GM18907 (cell line): ENCODE measurements around the gene ETV7.
"Not testable (repeated sequence)": the region's sequence is repeated elsewhere in the genome, so short reads cannot be mapped to it uniquely, and the experiment has no call there.

Experiments
- ATAC-seq: cut with Tn5 transposase; IDR thresholded peaks from one replicate; pipeline ENCODE4 v1.9.1; 2021; ENCODE audit warnings: mild to moderate bottlenecking, moderate library complexity; ENCODE audit not compliant: unreplicated experiment

The ETV7 gene

DNA sequence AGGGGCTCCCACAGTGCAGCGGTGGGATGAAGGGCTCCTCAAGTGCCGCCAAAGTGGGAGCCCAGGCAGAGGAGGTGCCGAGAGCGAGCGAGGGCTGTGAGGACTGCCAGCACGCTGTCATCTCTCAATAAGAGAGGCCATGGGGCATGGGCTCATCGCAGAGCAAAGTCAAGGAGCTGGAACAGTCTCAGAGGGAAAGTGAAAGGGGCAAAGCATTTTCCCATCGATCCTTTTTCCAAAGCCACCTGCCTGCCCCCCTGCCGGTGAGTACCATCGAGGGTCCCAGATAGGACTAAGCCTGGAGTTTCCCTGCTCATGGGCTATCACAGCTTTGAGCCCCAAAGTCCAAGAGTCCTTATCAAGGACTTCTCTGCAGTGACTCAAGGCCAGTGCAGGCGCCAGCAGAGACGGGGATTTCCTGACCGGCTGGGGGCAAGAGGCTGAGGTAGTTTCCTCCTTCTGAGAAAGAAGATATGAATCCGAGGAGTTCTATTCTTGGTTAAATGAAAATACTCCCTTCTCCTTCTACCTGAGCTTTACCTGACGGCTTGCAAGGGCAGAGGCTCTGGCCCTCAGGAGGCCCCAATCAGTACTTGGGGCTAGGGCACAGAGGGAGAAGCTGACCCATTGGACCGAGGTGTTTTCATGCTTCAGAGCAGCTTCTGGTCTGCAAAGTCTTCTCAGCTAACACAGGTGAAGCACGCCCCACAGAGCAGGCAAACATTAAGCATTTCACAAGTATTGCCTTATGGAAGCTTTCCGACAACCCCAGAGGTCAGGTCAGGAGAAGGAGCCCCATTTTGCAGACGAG, 22.6 kb downstream of the ETV7 start:
- ATAC-seq, result peak; percentile 59

DNA sequence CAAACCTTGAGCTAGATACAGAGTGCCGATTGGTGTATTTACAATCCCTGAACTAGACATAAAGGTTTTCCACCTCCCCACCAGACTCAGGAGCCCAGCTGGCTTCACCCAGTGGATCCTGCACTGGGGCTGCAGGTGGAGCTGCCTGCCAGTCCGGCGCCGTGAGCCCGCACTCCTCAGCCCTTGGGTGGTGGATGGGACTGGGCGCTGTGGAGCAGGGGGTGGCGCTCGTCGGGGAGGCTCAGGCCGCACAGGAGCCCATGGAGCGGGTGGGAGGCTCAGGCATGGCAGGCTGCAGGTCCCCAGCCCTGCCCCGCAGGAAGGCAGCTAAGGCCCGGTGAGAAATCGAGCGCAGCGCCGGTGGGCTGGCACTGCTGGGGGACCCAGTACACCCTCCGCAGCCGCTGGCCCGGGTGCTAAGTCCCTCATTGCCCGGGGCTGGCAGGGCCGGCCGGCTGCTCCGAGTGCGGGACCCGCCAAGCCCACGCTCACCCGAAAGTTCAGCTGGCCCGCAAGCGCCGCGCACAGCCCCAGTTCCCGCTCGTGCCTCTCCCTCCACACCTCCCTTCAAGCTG, 23.3 kb downstream of the ETV7 start:
- not testable (repeated sequence) for ATAC-seq

DNA sequence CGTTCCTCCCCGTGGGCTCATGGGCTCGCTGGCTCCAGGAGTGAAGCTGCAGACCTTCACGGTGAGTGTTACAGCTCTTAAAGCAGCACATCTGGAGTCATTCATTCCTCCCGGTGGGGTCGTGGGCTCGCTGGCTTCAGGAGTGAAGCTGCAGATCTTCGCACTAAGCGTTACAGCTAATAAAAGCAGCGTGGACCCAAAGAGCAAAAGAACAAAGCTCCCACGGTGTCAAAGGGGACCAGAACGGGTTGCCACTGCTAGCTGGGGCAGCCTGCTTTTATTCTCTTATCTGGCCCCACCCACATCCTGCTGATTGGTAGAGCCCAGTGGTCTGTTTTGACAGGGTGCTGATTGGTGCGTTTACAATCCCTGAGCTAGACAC, 24.1 kb downstream of the ETV7 start:
- ATAC-seq, result not testable (repeated sequence)

DNA sequence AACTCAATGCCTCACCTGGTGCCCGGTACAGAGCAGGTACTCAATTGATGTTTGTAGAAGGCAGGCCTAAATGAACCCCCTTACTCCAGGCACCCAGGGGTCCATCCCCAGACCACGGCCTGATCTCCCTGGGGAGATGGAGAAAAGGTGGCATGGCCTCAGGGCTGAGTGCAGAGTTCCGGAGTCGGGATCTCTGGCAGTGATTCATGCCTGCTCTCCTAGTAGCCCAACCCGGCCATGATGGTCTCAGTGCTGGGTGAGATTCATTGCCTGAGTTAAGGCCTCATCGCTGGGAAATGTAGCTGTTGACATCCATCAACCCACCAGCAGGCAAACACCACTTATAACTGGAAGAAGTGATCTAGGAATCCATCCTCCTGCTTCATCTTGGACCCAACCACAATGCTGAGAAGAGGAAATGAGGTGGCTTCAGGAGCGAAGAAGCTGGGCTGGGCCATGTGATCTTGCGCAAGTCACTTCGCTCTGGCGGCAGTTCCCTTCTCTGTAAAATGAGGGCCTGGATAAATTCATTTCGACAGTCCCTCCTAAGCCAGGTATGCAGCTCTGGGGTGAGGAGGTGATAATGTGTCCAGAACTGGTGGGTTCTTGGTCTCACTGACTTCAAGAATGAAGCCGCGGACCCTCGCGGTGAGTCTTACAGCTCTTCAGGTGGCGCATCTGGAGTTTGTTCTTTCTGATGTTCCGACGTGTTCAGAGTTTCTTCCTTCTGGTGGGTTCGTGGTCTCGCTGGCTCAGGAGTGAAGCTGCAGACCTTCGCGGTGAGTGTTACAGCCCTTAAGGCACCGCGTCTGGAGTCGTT, 24.7 kb downstream of the ETV7 start:
- ATAC-seq, result no peak

DNA sequence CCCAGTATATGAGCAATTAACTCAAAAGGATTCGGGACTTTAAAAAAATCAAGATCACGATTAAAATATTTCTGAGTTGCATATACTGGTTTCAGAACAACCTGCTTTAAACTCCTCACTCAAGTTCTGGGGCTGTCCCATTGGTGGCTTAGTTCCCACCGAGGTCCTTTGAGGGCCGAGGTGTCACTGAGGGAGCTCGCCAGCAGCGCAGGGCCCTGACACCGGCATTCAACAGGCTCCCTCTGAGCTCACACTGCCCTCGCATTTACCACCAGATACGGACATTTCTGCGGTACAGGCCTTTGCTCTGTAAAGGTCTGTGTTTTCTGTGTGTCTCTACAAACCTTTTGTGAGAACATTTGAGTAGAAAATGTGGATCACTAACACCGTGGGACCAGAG, 26.4 kb downstream of the ETV7 start:
- no peak for ATAC-seq

DNA sequence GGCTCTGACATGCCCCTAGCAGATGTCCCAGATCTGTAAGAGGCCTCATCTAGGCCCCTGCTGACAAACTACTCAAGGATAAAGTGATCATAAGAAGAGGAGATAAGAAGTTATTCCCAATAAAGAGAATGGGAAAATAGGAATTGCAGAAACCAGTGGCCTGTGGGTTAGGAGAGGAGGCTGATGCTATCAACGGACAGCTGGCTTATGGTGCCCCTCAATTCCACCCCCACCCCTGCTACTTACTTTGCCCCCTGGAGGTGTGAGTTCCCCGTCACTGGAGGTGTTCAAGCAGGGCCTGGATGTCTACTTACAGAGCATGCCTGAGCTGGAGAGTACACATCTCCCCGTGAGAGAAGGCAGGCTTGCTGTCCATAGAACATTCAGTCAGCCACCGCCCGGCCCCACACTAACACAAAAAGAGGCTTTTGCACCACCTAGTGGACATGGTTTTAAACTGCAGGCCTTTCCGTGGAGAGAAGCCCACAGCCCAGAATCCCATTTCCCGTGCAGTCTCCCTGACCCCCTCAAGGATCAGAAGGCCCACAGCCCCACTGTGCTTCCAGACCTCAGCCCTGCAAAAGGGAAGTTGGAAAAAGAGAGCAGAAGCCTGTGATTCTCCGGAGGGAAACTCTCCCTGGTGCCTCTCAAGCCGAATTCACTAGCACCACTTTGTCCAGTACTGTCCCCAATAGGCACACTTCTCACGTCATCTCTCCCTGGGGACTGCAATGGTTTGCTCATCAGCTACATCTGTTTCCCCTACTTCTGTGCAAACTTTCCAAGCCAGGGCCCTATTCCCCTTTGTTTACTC, 27.0 kb downstream of the ETV7 start:
- peak; percentile 55 for ATAC-seq

DNA sequence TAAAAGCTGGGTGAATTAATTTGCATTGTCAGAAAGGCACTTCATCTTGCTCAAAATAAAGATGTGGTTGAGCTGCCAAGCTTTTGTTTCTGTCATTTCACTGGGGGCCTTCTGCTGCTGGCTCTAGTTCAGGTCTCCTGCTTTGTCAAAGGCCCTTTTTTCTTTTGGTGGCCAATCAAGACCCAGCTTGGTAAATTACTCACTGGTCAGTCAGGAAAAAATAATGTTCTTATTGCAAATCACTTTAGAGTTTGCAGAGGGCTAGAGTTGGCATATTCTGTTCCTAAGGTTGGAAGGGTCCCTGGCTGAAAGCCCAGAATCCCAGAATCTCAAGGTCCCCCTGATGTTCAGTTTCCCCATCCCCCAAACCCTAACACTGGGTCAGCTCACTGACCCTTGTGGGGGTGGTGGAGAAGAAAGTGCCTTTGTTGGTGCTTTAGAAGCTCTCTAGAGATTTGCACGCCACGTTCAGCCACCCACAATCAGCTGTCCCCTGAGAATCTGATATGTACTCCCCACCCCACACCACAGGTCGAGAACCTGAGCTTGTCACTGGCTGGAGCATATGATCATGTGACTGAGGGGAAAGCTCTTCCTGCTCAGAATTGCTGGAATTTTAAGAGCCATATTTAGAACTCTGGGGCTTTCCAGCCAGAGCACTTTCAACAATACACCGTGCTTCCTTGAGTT, 29.1 kb downstream of the ETV7 start:
- peak; percentile 45 for ATAC-seq

DNA sequence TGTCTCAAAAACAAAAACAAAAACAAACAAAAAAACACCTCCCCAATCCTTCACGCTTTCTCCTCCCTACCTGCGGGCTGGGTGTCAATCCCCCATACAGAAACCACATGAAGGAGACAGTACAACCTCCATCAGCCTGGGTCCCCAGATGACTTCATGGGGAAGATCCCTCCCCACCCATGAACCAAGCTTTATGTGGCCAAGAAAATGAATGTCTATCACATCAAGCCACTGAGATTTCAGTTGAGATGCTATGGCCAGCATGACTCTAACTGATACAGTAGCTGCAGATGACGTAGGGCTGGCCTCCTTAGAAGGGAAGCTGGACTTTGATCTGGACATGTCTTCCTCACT, 29.6 kb downstream of the ETV7 start:
- ATAC-seq, result no peak

DNA sequence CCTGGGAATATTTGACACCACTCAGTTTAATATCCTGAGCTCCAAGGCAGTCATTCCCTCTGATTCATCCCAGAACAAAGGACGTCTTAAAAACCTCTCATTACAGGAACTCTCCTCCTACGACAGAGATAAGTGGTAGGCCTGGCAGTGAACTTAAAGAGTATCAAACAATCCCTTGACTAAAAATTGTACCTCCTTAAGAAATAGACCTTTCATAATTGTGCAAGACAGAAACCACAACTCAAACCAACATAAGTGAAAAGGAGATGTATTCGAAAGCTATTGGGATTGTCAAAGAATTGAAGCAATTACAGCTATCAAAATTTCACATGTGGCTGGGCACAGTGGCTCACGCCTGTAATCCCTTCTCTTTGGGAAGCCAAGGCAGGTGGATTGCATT, 31.6 kb downstream of the ETV7 start:
- ATAC-seq, result no peak

DNA sequence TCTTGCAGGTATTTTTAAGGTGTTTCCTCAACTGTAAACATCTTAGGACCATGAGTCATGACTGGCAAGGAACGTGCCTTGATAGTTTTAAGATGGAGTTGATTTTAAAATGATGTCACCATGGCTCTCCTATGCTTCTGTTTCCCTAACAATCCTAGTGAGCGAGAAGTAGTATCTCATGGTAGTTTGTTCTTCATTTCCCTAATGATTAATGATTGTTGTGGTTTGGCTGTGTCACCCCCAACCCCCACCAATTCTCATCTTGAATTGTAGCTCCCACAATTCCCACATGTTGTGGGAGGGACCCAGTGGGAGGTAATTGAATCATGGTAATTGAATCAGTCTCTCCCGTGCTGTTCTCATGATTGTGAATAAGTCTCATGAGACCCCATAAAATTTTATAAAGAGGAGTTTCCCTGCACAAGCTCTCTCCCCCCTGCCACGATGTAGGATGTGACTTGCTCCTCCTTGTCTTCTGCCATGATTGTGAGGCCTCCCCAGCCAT, 34.0 kb downstream of the ETV7 start:
- no peak for ATAC-seq

DNA sequence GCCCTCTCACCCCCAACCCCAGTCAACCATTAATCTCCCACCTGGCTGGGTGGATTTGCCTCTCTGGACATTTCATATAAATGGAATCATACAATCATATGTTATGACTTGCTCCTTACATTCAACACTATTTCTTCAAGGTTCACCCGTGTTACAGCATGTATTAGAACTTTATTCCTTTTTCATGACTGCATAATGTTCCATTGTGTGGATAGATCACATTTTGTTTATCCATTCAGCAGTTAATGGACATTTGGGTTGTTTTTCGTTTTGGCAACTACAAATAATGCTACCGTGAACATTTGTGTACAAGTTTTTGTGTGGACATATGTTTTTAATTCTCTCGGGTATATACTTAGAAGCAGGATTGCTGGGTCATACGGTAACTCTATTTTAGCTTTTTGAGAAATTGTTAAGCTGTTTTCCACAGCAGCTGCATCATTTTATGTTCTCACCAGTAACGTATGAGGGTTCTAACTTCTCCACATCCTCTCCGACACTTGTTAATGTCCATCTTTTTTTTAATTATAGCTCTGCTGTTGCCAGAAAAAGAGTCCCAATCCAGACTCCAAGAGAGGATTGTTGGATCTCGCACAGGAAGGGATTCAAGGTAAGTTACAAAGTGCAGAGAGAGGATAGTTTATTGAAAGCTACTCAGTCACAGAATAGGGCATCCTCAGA, 34.9 kb downstream of the ETV7 start:
- no peak for ATAC-seq

DNA sequence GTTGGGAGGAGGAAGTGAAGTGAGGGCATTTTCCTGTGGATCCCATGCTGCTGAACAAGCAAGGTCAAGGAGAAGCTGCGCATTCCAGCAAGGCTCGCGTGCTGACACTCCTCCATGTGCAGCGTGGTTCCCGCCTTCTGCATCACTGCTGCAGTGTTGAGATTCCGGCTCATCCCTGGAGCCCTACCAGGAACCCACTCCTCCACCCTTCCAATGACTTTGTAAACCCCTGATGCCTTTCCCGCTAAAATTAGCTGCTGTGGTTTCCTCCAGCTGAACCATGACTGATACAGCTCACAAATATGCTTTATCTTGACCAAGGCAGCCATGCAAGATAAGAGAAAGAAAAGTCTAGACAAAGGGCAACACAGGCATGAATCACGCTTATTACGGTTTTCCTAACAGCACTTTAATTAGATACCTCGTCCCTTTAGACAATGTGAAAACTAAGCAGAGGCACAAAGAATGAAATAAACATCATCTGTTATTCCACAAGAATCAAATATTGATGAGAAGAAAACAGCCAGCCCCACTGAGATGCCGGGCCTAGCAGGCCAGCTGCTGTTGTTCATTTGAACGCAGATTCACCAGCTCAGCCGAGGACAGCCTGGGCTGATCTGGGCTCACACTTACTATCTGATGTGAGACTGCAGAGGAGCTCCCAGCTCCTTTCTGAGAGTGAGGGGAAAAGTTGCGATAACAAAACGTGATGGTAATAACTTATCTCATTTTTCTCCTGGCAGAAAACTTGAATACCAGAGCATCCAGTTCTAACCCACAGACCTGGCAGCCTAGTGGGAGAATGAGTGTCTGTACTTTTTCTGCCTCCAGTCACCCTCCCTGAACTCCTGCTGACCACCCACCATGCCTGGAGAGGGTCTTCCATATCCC, 36.5 kb downstream of the ETV7 start:
- no peak for ATAC-seq

DNA sequence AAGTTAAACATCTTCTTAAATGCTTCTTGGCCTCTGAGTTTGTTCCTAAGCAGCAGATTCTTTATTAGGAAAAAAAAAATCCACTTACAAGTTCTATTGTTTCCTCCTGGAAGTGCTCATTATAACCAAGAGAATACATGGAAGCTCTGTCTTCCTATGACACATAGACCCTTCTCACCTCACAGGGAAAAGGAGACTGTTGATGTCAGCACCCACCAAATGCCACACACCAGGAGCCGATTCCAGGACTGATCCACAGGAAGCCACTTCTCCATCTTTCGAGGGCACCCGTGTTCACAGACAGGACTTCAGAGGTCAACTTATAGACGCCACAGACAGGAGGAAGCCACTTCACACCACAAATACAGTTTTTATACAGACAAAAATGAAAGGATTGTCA, 37.4 kb downstream of the ETV7 start:
- no peak for ATAC-seq

DNA sequence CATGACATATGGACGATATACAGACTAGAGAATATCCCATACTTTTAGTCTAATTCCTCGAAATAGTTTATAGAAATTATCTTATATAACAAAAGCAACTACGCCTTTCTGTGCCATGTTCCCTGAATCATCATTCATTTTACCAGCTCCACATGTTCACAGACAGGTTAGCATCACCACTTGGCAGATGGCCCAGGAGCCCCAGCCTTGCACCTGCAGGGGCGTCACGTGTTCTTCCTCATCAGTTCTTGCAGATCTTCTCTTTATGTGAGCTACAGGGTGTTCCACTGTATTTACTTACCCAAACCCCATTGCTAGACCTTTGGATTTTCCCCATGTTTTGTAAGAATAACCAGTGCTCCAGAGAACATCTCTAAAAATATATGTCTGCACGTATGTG, 38.2 kb downstream of the ETV7 start:
- ATAC-seq, result no peak

DNA sequence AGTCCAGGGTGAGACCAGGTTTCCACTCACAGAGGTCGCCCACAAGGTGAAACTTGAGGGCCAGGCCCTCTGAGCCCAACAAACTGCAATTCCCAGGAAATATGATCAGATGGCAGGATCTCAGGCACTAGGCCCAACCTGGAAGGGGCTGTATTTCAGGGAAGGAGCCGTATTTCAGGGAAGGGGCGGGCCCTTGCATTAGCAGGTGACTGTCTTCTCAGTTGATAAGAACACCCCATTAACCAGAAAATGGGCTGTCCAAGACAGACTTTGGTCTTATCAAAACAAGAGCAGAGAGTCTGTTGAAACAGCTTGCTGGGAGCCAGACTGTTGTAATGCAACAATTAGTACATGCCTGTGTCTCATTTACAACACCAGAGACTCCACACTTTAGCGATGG, 39.8 kb downstream of the ETV7 start:
- no peak for ATAC-seq

DNA sequence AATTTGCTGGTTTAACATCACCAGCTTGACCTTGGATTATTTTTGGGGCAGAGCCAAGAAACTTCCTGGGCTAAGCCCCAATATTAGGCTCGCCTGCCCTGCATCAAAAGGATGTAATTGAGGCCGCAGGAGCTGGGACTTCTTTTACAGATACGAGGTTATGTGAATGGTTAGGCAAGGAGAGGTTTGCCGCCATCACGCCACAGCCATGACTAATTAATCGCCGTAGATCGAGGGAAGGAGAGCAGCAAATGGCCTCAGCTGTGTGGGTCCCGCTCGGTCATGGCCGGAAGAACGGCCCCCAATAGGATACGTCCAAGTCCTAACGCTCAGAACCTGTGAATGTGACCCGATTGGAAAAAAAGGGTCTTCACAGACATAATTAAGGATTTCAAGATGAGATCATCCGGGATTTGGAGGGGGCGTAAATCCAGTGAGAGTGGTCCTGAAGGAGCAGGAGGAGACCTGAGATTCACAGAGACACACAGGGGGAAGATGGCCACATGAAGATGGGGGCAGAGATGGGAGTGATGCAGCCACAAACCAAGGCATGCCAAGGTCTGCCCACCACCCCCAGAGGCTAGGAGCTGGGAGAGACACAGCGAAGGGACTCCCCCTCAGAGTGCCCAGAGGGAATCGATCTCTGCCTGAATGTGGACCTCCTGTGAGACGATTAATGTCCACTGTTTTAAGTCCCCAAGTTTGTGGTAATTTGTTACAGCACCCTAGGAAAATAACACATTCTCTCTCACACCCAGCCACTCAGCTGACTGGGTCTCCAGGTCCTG, 40.8 kb downstream of the ETV7 start:
- no peak for ATAC-seq

DNA sequence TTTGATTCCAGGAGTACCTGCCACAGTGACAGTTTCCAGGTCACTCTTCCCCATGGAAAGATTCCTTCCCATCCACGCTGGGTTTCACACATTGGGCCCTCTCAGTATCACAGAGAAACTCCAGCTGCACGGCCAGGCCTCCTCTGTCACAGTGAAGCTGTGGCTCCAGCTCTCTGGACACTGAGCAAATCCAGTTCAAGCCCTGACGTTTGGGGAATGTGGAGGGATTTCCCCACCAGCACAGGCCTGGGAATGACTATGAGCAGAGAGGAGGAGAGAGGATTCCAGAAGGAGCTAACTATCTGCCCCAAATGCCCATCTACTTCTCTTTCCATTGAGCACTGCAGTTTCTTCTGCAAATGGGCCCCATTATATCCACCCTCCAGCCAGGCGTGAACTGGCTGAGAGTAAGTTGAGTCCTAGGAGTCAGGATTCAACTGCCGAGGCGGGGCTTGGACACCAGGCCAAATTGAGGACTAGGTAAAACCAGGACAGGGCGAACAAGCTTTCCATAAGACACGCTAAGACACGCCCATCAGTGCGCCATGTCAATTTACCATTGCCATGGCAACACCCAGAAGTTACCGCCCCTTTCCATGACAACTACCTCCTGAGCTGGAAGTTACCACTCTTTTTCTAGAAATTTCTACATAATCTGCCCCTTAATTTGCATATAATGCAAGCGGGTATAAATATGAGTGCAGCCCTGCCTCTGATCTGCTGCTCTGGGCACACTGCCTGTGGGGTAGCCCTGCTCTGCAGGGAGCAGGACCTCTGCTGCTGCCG, 41.6 kb downstream of the ETV7 start:
- no peak for ATAC-seq
